ENCODE data around the gene CCDC12. TPM values are rescaled to one million over a fixed set of nuclear protein-coding genes. Genes with fewer than 3 reads are reported as not detected.
A peak's percentile ranks its signal among the peaks of the same experiment; 100 is the strongest.

The CCDC12 gene
- total RNA-seq, 1 donor from 2014 or later = 66.2 TPM

- Mint-ChIP-seq H3K27me3 (no peaks in the 10 kb centered on the region), H3K4me1 (peaks cover 66% of the 10 kb centered on the region), H3K4me3 (peak overlapping the region; percentile 80), H3K36me3 (ENCODE audit: low read depth) (peaks cover 37% of the 10 kb centered on the region), H3K9me3 (no peaks in the 10 kb centered on the region), H3K27ac (peak overlapping the region; percentile 94)
- DNase-seq = peak; percentile 84
- intact Hi-C loops (cut with micrococcal nuclease) = loop anchor here (5.0 kb wide), 1 partner anchor 70 kb away; no protein-coding TSS in a partner anchor
Measured at GRCh38 chr3:46946856-46947545, 29.5 kb downstream of the CCDC12 start.

GRCh38 chr3:46946416-46946815, 30.1 kb downstream of the CCDC12 start:
- H3K4me3 Mint-ChIP-seq = no peak overlapping the region
- no peaks in the 10 kb centered on the region for H3K9me3 Mint-ChIP-seq
- no peak for DNase-seq
- peaks cover 37% of the 10 kb centered on the region for H3K36me3 Mint-ChIP-seq (ENCODE audit: low read depth)
- intact Hi-C loops (cut with micrococcal nuclease) = loop anchor here (5.0 kb wide), 1 partner anchor 71 kb away; no protein-coding TSS in a partner anchor
- no peaks in the 10 kb centered on the region for H3K27me3 Mint-ChIP-seq
- H3K4me1 Mint-ChIP-seq = peaks cover 63% of the 10 kb centered on the region
- H3K27ac Mint-ChIP-seq = peak overlapping the region; percentile 94

DNA sequence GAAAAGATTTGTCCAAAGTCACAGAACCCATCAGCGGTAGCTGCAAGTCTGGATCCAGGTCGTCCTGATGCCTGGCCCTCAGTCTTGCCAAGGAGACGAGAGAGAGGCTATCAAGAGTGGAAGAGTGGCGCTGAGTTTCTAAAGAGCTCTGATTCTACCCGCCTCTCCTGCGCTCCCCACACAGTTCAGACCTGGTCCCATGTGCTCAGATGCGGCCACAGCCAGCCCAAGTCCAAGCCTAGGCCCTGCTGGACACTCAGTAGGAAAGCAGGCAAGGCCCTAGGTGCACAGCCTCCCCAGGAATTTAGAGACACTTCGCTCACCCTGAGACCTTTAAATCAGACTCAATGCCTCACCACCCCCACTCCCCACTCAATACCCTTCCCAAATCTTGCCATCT, 32.4 kb downstream of the CCDC12 start:
- Mint-ChIP-seq H3K4me3 (no peak overlapping the region), H3K27me3 (no peaks in the 10 kb centered on the region), H3K36me3 (ENCODE audit: low read depth) (peaks cover 46% of the 10 kb centered on the region), H3K4me1 (peaks cover 65% of the 10 kb centered on the region), H3K27ac (peak overlapping the region; percentile 73), H3K9me3 (no peaks in the 10 kb centered on the region)
- intact Hi-C loops (cut with micrococcal nuclease) = no loop called here
- no peak for DNase-seq

DNA sequence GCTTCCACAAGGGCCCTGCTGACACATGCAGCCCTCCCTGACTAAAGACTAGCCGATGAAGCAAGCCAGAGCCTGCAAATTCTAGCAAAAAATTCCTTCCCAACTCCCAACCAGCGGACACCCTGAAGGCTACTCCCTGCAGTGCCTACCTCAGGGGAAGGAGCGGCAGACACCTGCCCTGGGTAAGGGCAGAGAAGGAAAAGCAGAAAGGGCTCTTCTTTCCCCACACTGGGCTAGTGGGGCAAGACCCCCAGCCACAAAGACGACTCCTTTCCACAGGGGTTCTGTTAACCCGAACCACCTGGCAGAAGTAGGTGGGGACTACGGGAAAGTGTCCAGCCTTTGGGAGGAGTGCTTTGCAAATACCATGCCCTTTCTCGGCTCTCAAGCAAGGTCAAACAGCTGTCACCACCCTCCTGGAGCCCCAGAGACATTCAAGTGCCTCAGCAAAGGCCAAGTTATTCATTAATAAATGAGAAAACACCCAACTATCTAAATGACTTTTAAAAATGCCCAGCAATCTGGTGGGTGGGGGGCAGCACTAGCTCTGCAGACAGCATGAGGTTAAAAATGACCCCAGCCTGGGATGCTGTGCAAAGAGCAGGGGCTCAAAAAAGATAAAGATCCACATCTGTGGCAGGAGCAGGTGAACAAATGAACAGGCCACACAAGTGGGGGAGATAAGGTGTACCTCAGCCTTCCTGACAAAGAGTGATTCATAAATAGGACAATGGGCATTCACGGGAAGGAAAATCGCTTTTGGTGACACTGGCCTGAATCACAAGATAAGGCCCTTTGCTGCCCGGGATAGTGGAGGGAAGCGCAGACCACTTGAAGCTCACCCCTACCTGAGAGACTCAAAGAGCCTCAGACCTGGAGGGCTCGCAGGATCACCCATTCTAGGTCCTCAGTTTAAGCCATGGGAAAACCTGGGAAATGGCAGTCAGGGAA, 33.0 kb downstream of the CCDC12 start:
- Mint-ChIP-seq H3K9me3 (no peaks in the 10 kb centered on the region), H3K27me3 (no peaks in the 10 kb centered on the region), H3K4me1 (peaks cover 63% of the 10 kb centered on the region), H3K27ac (peak overlapping the region; percentile 3), H3K36me3 (ENCODE audit: low read depth) (peaks cover 48% of the 10 kb centered on the region), H3K4me3 (no peak overlapping the region)
- intact Hi-C loops (cut with micrococcal nuclease) = no loop called here
- DNase-seq = no peak

- Mint-ChIP-seq H3K4me3 (no peak overlapping the region), H3K27ac (peak overlapping the region; percentile 7), H3K9me3 (no peaks in the 10 kb centered on the region), H3K36me3 (ENCODE audit: low read depth) (peaks cover 47% of the 10 kb centered on the region), H3K4me1 (peaks cover 57% of the 10 kb centered on the region), H3K27me3 (no peaks in the 10 kb centered on the region)
- DNase-seq = no peak
- intact Hi-C loops (cut with micrococcal nuclease) = no loop called here
Measured at GRCh38 chr3:46942481-46943236, 33.9 kb downstream of the CCDC12 start.

- intact Hi-C loops (cut with micrococcal nuclease) = no loop called here
- H3K4me1 Mint-ChIP-seq = peaks cover 52% of the 10 kb centered on the region
- H3K36me3 Mint-ChIP-seq (ENCODE audit: low read depth) = peaks cover 47% of the 10 kb centered on the region
- H3K9me3 Mint-ChIP-seq = no peaks in the 10 kb centered on the region
- DNase-seq = no peak
- H3K4me3 Mint-ChIP-seq = no peak overlapping the region
- no peaks in the 10 kb centered on the region for H3K27me3 Mint-ChIP-seq
- H3K27ac Mint-ChIP-seq = no peak overlapping the region
Measured at GRCh38 chr3:46942076-46942475, 34.5 kb downstream of the CCDC12 start.

DNA sequence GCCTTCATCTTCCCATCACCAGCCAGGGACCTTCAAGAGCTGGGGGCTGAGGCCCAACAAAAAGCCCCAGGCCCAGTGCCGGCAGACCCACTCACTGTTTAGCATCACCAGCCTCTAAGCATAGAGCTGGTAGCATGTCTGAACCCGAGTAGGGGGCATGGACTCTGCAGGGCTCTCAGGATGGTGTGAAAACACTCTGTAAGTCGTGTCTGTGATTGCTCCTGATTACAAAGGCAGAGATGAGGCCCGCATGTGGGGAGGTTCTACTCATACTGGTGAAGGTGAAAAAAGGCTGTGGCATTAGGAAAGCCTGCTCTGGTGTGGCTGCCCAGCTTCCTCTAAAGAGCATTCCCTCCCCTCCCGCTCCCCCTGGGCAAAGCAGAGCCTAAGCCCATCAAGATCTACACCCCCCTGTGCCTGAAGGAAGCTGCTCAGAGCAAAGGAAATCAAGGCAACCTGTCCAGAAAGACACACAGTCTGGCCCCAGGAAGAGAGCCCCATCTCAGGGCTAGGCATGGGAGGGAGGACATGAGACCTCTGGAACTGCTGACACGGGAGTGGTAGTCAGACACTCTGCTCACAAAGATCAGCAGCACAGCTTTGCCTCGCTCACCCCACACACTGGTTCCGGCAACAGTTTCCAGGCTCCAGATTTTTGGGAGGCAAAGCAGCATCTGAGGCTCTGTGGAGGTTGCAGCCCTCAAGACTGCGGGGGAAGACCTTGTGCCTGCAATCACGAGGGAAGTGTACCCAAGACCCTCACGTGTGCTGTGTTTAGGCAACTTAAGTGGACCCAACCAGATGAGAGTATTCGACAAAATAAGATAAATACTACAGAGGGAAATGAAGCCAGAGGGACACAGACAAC, 36.7 kb downstream of the CCDC12 start:
- Mint-ChIP-seq H3K36me3 (ENCODE audit: low read depth) (peaks cover 46% of the 10 kb centered on the region), H3K27ac (peak overlapping the region; percentile 62), H3K27me3 (no peaks in the 10 kb centered on the region), H3K4me3 (no peak overlapping the region), H3K9me3 (no peaks in the 10 kb centered on the region), H3K4me1 (peaks cover 43% of the 10 kb centered on the region)
- no peak for DNase-seq
- intact Hi-C loops (cut with micrococcal nuclease) = no loop called here

DNA sequence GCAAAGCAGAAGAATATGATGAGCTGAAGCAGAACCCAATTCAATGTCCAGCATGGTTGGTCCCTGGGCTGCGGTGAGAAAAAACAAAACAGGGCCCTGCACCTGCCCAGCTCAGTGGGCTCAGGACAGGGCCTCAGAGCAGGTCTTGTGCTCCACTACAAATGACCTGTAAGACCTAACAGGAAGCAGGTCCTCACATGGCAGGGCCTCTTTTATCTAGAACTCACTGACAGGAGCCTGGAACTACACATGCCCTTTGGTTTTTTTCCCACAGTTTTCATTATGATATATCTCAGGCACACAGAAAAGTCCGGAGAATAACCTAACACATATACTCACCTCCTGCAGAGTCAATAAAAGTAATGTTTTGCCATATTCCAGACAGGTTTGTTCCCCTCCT, 38.4 kb downstream of the CCDC12 start:
- Mint-ChIP-seq H3K27ac (no peak overlapping the region), H3K9me3 (no peaks in the 10 kb centered on the region), H3K4me3 (no peak overlapping the region), H3K4me1 (peaks cover 41% of the 10 kb centered on the region), H3K27me3 (no peaks in the 10 kb centered on the region), H3K36me3 (ENCODE audit: low read depth) (peaks cover 41% of the 10 kb centered on the region)
- intact Hi-C loops (cut with micrococcal nuclease) = no loop called here
- DNase-seq = no peak

DNA sequence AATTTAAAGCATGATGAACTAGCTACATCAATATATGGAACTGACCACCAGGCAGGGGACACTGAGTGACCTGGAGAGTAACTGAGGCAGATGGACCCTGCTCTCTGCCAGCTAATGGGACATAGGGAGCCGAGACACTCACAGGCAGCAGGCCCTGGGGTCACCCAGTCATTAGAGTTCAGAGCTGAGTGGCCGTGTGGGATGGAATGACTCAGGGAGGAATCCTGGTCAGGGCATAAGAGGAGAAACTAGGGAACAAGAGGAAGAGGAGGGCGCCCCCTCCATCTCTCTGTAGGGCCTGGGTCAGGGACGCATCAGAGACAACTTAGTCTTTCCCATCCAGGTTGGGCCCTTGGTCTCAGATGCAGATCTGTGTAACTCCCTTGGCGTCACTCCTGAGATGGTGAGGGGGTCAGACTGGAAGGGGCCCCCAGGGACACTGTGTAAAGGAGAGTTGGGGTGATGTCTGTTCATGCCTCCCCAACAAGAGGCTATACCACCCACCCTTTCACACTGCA, 39.8 kb downstream of the CCDC12 start:
- no peaks in the 10 kb centered on the region for H3K9me3 Mint-ChIP-seq
- peaks cover 39% of the 10 kb centered on the region for H3K36me3 Mint-ChIP-seq (ENCODE audit: low read depth)
- H3K4me1 Mint-ChIP-seq = peaks cover 45% of the 10 kb centered on the region
- DNase-seq = no peak
- H3K4me3 Mint-ChIP-seq = no peak overlapping the region
- intact Hi-C loops (cut with micrococcal nuclease) = no loop called here
- H3K27ac Mint-ChIP-seq = no peak overlapping the region
- no peaks in the 10 kb centered on the region for H3K27me3 Mint-ChIP-seq

GRCh38 chr3:46935989-46936558, 40.5 kb downstream of the CCDC12 start:
- Mint-ChIP-seq H3K27ac (peak overlapping the region; percentile 37), H3K36me3 (ENCODE audit: low read depth) (peaks cover 42% of the 10 kb centered on the region), H3K4me1 (peaks cover 52% of the 10 kb centered on the region), H3K9me3 (no peaks in the 10 kb centered on the region), H3K4me3 (no peak overlapping the region), H3K27me3 (no peaks in the 10 kb centered on the region)
- intact Hi-C loops (cut with micrococcal nuclease) = no loop called here
- no peak for DNase-seq

GRCh38 chr3:46935168-46935858, 41.2 kb downstream of the CCDC12 start:
- peaks cover 43% of the 10 kb centered on the region for H3K36me3 Mint-ChIP-seq (ENCODE audit: low read depth)
- H3K27me3 Mint-ChIP-seq = no peaks in the 10 kb centered on the region
- intact Hi-C loops (cut with micrococcal nuclease) = no loop called here
- peaks cover 54% of the 10 kb centered on the region for H3K4me1 Mint-ChIP-seq
- no peak for DNase-seq
- no peaks in the 10 kb centered on the region for H3K9me3 Mint-ChIP-seq
- no peak overlapping the region for H3K4me3 Mint-ChIP-seq
- no peak overlapping the region for H3K27ac Mint-ChIP-seq

GRCh38 chr3:46934498-46935167, 41.9 kb downstream of the CCDC12 start:
- no peak overlapping the region for H3K4me3 Mint-ChIP-seq
- H3K36me3 Mint-ChIP-seq (ENCODE audit: low read depth) = peaks cover 40% of the 10 kb centered on the region
- intact Hi-C loops (cut with micrococcal nuclease) = loop anchor here (5.0 kb wide), 1 partner anchor 38 kb away; no protein-coding TSS in a partner anchor
- DNase-seq = no peak
- H3K27ac Mint-ChIP-seq = no peak overlapping the region
- H3K27me3 Mint-ChIP-seq = no peaks in the 10 kb centered on the region
- H3K9me3 Mint-ChIP-seq = no peaks in the 10 kb centered on the region
- peaks cover 49% of the 10 kb centered on the region for H3K4me1 Mint-ChIP-seq
